H1 (cell line): Measurements from ENCODE around the gene DLG1. TPM values are rescaled to one million over a fixed set of nuclear protein-coding genes. Genes with fewer than 3 reads are reported as not detected.

Experiments used
- CTCF ChIA-PET: fragments of 300-600 bp; sonication (Branson Sonifier 250); formaldehyde crosslinking; loops from one replicate; lab custom pipeline; 2021; ENCODE audit not compliant: partially characterized antibody; lab: Charles Lee
- POLR2A ChIA-PET: fragments of 300-600 bp; sonication (Branson Sonifier 250); formaldehyde crosslinking; loops from one replicate; lab custom pipeline; 2021; ENCODE audit warnings: inconsistent platforms; ENCODE audit not compliant: partially characterized antibody; lab: Charles Lee
- DNase-seq, 2 experiments: peaks; one replicate each; pipeline versions ENCODE4 v3.0.0 to v3.0.0-alpha.2; 2010 to 2022; ENCODE audit warnings: low spot score in 2 of 2, low read depth in 1 of 2, mixed read lengths in 1 of 2
- FAIRE-seq: peaks from 2 replicates; lab custom pipeline; 2011; peaks lifted over from hg19 to GRCh38; lab: Jason Lieb, UNC
- H2AFZ ChIP-seq: 2 replicates; pipeline ENCODE4 v1.8.1; 2012; ENCODE audit warnings: low read length, inconsistent platforms
- H2AK5ac ChIP-seq: 2 replicates; pipeline ENCODE4 v1.6.1; 2013; ENCODE audit warnings: low read depth, low read length
- H2BK120ac ChIP-seq: replicated peaks from 2 replicates; pipeline ENCODE3; 2013; ENCODE audit warnings: low read depth, low read length, inconsistent platforms
- H2BK12ac ChIP-seq: 2 replicates; pipeline ENCODE4 v1.6.1; 2013; ENCODE audit warnings: low read depth, low read length
- H2BK15ac ChIP-seq: 2 replicates; pipeline ENCODE4 v1.6.1; 2013; ENCODE audit warnings: low read length
- H2BK20ac ChIP-seq: 2 replicates; pipeline ENCODE4 v1.6.1; 2013; ENCODE audit warnings: low read length
- H2BK5ac ChIP-seq: 2 replicates; pipeline ENCODE4 v1.6.1; 2013; ENCODE audit warnings: low read depth, low read length
- H3K14ac ChIP-seq: 2 replicates; pipeline ENCODE4 v1.6.1; 2013; ENCODE audit warnings: inconsistent platforms; ENCODE audit not compliant: insufficient read length
- H3K18ac ChIP-seq: 2 replicates; pipeline ENCODE4 v1.6.1; 2013; ENCODE audit warnings: low read length; ENCODE audit errors: extremely low read depth
- H3K23ac ChIP-seq: 2 replicates; pipeline ENCODE4 v1.6.1; 2013; ENCODE audit warnings: inconsistent platforms; ENCODE audit not compliant: insufficient read length
- H3K23me2 ChIP-seq: 2 replicates; pipeline ENCODE4 v1.6.1; 2013; ENCODE audit warnings: low read depth, low read length
- H3K27ac ChIP-seq: 2 replicates; pipeline ENCODE4 v1.6.1; 2011; ENCODE audit warnings: low read depth, low read length, inconsistent platforms
- H3K27me3 ChIP-seq, 4 experiments: replicated peaks in 1 of 4; 1 replicate in 1 of 4; 2 replicates in 3 of 4; pipeline versions ENCODE4 v1.6.1 to v1.8.1; 2011 to 2013; ENCODE audit warnings: low read length in 3 of 4, mild to moderate bottlenecking in 3 of 4, inconsistent platforms in 2 of 4, mixed read lengths in 2 of 4, moderate library complexity in 1 of 4; ENCODE audit not compliant: control insufficient read depth in 3 of 4, insufficient read depth in 3 of 4; ENCODE audit errors: extremely low read depth in 1 of 4
- H3K36me3 ChIP-seq, 4 experiments: 2 replicates each; pipeline versions ENCODE4 v1.6.1 to v1.8.1; 2011 to 2013; ENCODE audit warnings: mild to moderate bottlenecking in 4 of 4, low read length in 3 of 4, moderate library complexity in 2 of 4, control low read depth in 1 of 4, inconsistent platforms in 1 of 4; ENCODE audit not compliant: insufficient read depth in 4 of 4, control insufficient read depth in 2 of 4
- H3K4ac ChIP-seq: replicated peaks from 2 replicates; pipeline ENCODE3; 2013; ENCODE audit warnings: low read length, low read depth, mixed read lengths, inconsistent platforms; ENCODE audit not compliant: insufficient read length
- H3K4me1 ChIP-seq, 4 experiments: replicated peaks in 1 of 4; 1 replicate in 1 of 4; 2 replicates in 3 of 4; pipeline versions ENCODE4 v1.6.1 to v1.8.1; 2011 to 2013; ENCODE audit warnings: low read length in 3 of 4, inconsistent platforms in 2 of 4, mixed read lengths in 1 of 4; ENCODE audit not compliant: insufficient read depth in 4 of 4, control insufficient read depth in 3 of 4
- H3K4me2 ChIP-seq, 2 experiments: 2 replicates each; pipeline versions ENCODE4 v1.6.1 to v1.8.1; 2011 to 2013; ENCODE audit warnings: low read depth in 2 of 2, low read length in 2 of 2, control low read depth in 1 of 2, inconsistent platforms in 1 of 2, mild to moderate bottlenecking in 1 of 2; ENCODE audit not compliant: insufficient read depth in 1 of 2
- H3K4me3 ChIP-seq, 4 experiments: fragments of 200-600, 300-600 bp in 1 of 4; sonication (generic), shearing (Covaris generic), sonication (Bioruptor Twin) in 1 of 4; 2 replicates each; pipeline versions ENCODE4 v1.5.1 to v1.8.1; 2011 to 2016; ENCODE audit warnings: low read length in 4 of 4, low read depth in 3 of 4, control low read depth in 2 of 4, inconsistent platforms in 2 of 4, mild to moderate bottlenecking in 2 of 4, mixed read lengths in 1 of 4, moderate library complexity in 1 of 4; ENCODE audit not compliant: insufficient read depth in 2 of 4; ENCODE audit errors: extremely low read depth in 1 of 4
- H3K56ac ChIP-seq: replicated peaks from 2 replicates; pipeline ENCODE3; 2013; ENCODE audit warnings: low read depth, mild to moderate bottlenecking, mixed read lengths, low read length, inconsistent platforms; ENCODE audit not compliant: insufficient read length
- H3K79me1 ChIP-seq: 2 replicates; pipeline ENCODE4 v1.6.1; 2013; ENCODE audit warnings: low read depth, low read length, control low read depth
- H3K79me2 ChIP-seq, 2 experiments: 2 replicates each; pipeline versions ENCODE4 v1.6.1 to v1.8.1; 2012 to 2013; ENCODE audit warnings: low read length in 2 of 2, mild to moderate bottlenecking in 2 of 2, inconsistent platforms in 1 of 2; ENCODE audit not compliant: insufficient read depth in 2 of 2, control insufficient read depth in 1 of 2
- H3K9ac ChIP-seq, 4 experiments: replicated peaks in 1 of 4; 1 replicate in 1 of 4; 2 replicates in 3 of 4; pipeline versions ENCODE4 v1.6.1 to v1.8.1; 2011 to 2013; ENCODE audit warnings: low read depth in 3 of 4, low read length in 3 of 4, control low read depth in 2 of 4, mild to moderate bottlenecking in 2 of 4, moderate library complexity in 2 of 4, inconsistent platforms in 1 of 4; ENCODE audit errors: extremely low read depth in 1 of 4
- H3K9me3 ChIP-seq, 2 experiments: 2 replicates each; pipeline versions ENCODE4 v1.6.1 to v1.8.1; 2012 to 2013; ENCODE audit warnings: mild to moderate bottlenecking in 2 of 2, moderate library complexity in 2 of 2, control low read depth in 1 of 2, inconsistent platforms in 1 of 2, low read depth in 1 of 2, low read length in 1 of 2, mixed read lengths in 1 of 2; ENCODE audit not compliant: insufficient read depth in 2 of 2
- H4K20me1 ChIP-seq, 2 experiments: replicated peaks in 1 of 2; 2 replicates each; pipeline versions ENCODE3 to v1.8.1; 2011 to 2013; ENCODE audit warnings: inconsistent platforms in 2 of 2, low read length in 2 of 2, mild to moderate bottlenecking in 1 of 2; ENCODE audit not compliant: insufficient read depth in 2 of 2, control insufficient read depth in 1 of 2
- H4K5ac ChIP-seq: 2 replicates; pipeline ENCODE4 v1.6.1; 2013; ENCODE audit warnings: low read length, low read depth, mixed read lengths, inconsistent platforms; ENCODE audit not compliant: insufficient read length
- H4K8ac ChIP-seq: 2 replicates; pipeline ENCODE4 v1.8.0; 2013; ENCODE audit warnings: mild to moderate bottlenecking, moderate library complexity, low read length, inconsistent platforms; ENCODE audit not compliant: insufficient read depth; ENCODE audit errors: extremely low read depth
- H4K91ac ChIP-seq: replicated peaks from 2 replicates; pipeline ENCODE3; 2013; ENCODE audit warnings: low read length, mixed read lengths, inconsistent platforms; ENCODE audit not compliant: insufficient read length
- EGR1 ChIP-seq: IDR thresholded peaks from 2 replicates; pipeline ENCODE4 v1.6.1; 2011; ENCODE audit warnings: low read depth, low read length, borderline replicate concordance
- HDAC2 ChIP-seq, 2 experiments: fragments of 300-600 bp in 1 of 2; sonication (generic) in 1 of 2; IDR thresholded peaks; 2 replicates each; pipeline ENCODE4 v1.6.1; 2011 to 2012; ENCODE audit warnings: low read depth in 2 of 2, low read length in 2 of 2, mild to moderate bottlenecking in 2 of 2, moderate library complexity in 2 of 2, borderline replicate concordance in 1 of 2, inconsistent platforms in 1 of 2
- SP1 ChIP-seq: IDR thresholded peaks from 2 replicates; pipeline ENCODE4 v1.6.1; 2011; ENCODE audit warnings: low read depth, low read length
- TBP ChIP-seq: IDR thresholded peaks from 2 replicates; pipeline ENCODE4 v1.6.1; 2011; ENCODE audit warnings: low read depth, low read length, improper control_type of control experiment
- WGBS, 2 experiments: shearing (Covaris generic) in 1 of 2; methylation state at CpG; one replicate each; pipeline versions ENCODE4 v1.1.6 to v1.1.7; 2013 to 2015; ENCODE audit warnings: low lambda C conversion rate in 2 of 2, mixed read lengths in 2 of 2, inconsistent platforms in 1 of 2, low coverage in 1 of 2, missing lambda C conversion rate in 1 of 2; ENCODE audit not compliant: insufficient replicate concordance in 2 of 2, insufficient coverage in 1 of 2, insufficient read length in 1 of 2; ENCODE audit errors: extremely low coverage in 1 of 2, missing lambda C conversion rate in 1 of 2; 5-methylcytosine and 5-hydroxymethylcytosine counted together
- polyA plus RNA-seq, 7 experiments: library from polyadenylated mRNA; depleted of rRNA in 3 of 7; stranded (reverse) in 5 of 7; unstranded in 2 of 7; fragments of >200 nt in 5 of 7; fragments of 200-250 nt in 2 of 7; gene quantifications; 1 replicate in 5 of 7; 2 replicates in 1 of 7; 4 replicates in 1 of 7; pipeline versions ENCODE4 v1.2.1 to v1.2.3, GENCODE V29; 2011 to 2013; ENCODE audit warnings: missing spikeins in 2 of 7, mixed read lengths in 2 of 7
- total RNA-seq: library from RNA; stranded (reverse); fragmentation: NEBNext Ultra II Directional; extraction: Animal tissue kit (Norgen Biotek cat#: 25700); gene quantifications from 2 replicates; pipeline ENCODE4 v1.2.1, GENCODE V29; 2021

Gene DLG1
- total and polyA plus RNA-seq, 2 of the 8 experiments (the other 6 are each of a cell fraction or from before 2014, with no cell fraction given) = 13.4 to 78.8 TPM

GRCh38 chr3:197181741-197182140 is 116.7 kb downstream of the DLG1 start:
- no peaks in the 10 kb centered on the region; a peak in 1 of 8 replicates for H3K36me3 ChIP-seq
- H3K4me2 ChIP-seq = no peak overlapping the region
- H4K8ac ChIP-seq = no peak overlapping the region
- H3K79me1 ChIP-seq = peaks cover 3% of the 10 kb centered on the region; the same call in 1 of the 2 replicates
- H3K9ac ChIP-seq = no peak overlapping the region
- H2BK20ac ChIP-seq = no peak overlapping the region
- H3K4ac ChIP-seq = no peak overlapping the region
- no peak overlapping the region for H4K5ac ChIP-seq
- peaks cover 0 to 7% (median 4%) of the 10 kb centered on the region in 4 experiments; a peak in 2 of 7 replicates for H3K4me1 ChIP-seq
- H3K79me2 ChIP-seq = peaks cover 0 to 25% of the 10 kb centered on the region in 2 experiments; a peak in 2 of 4 replicates
- H4K91ac ChIP-seq = no peak overlapping the region
- no peak overlapping the region for H3K14ac ChIP-seq
- H2BK5ac ChIP-seq = no peak overlapping the region
- H2BK120ac ChIP-seq = no peak overlapping the region
- no peaks in the 10 kb centered on the region for H3K9me3 ChIP-seq
- H3K4me3 ChIP-seq = no peak overlapping the region
- H3K27ac ChIP-seq = no peak overlapping the region
- WGBS, 2 experiments = 81% methylated on average over 6 of the region's 6 CpGs; no CpG with 5 or more reads in 1 of the 2 experiments
- H2AK5ac ChIP-seq = no peak overlapping the region
- H4K20me1 ChIP-seq = peaks cover 2 to 3% of the 10 kb centered on the region in 2 experiments
- no peak overlapping the region for H2AFZ ChIP-seq
- no peaks in the 10 kb centered on the region for H3K23me2 ChIP-seq
- TF ChIP-seq HDAC2 (IDR thresholded peaks at IDR 0.05; ENCODE audit: borderline replicate concordance in 1 of 2, low read depth in 2 of 2, low read length in 2 of 2) (no peak), EGR1 (no peak), SP1 (no peak), TBP (no peak)
- POLR2A ChIA-PET = no interaction called here
- H3K27me3 ChIP-seq = no peaks in the 10 kb centered on the region
- DNase-seq = no peak
- H3K23ac ChIP-seq = no peak overlapping the region
- H3K56ac ChIP-seq = no peak overlapping the region
- no peak for FAIRE-seq
- H3K18ac ChIP-seq = no peak overlapping the region
- no peak overlapping the region for H2BK12ac ChIP-seq
- no peak overlapping the region for H2BK15ac ChIP-seq
- CTCF ChIA-PET = no interaction called here
